Spleen (tissue), 11 donors: ENCODE results near the gene FSTL1. TPM values are rescaled to one million over a fixed set of nuclear protein-coding genes. Genes with fewer than 3 reads are reported as not detected.

Experiments used
- DNase-seq: peaks from one replicate; pipeline ENCODE4 v3.0.0-alpha.2; 2020
- H3K27ac ChIP-seq, 8 donors: fragments of 200-600 bp; sonication (generic) in 7 of 8; 1 replicate in 4 of 8; 2 replicates in 4 of 8; pipeline versions ENCODE4 v1.5.0 to v1.8.0; 2016 to 2021; ENCODE audit warnings: inconsistent platforms in 4 of 8, mild to moderate bottlenecking in 4 of 8, moderate library complexity in 1 of 8
- H3K27me3 ChIP-seq, 7 donors: fragments of 200-600 bp; sonication (generic) in 6 of 7; replicated peaks in 1 of 7; 1 replicate in 4 of 7; 2 replicates in 3 of 7; pipeline versions ENCODE4 v1.5.0 to v1.8.0; 2016 to 2021; ENCODE audit warnings: inconsistent platforms in 3 of 7, mild to moderate bottlenecking in 1 of 7
- H3K36me3 ChIP-seq, 6 donors: fragments of 200-600 bp; sonication (generic) in 5 of 6; 1 replicate in 4 of 6; 2 replicates in 2 of 6; pipeline versions ENCODE4 v1.5.0 to v1.8.0; 2016 to 2021; ENCODE audit warnings: inconsistent platforms in 2 of 6
- H3K4me1 ChIP-seq, 6 donors: fragments of 200-600 bp; sonication (generic) in 5 of 6; 1 replicate in 3 of 6; 2 replicates in 3 of 6; pipeline versions ENCODE4 v1.5.0 to v1.8.0; 2016 to 2021; ENCODE audit warnings: inconsistent platforms in 3 of 6
- H3K4me3 ChIP-seq, 8 donors: fragments of 200-600 bp; sonication (generic) in 7 of 8; 1 replicate in 4 of 8; 2 replicates in 4 of 8; pipeline versions ENCODE4 v1.5.0 to v1.8.0; 2016 to 2021; ENCODE audit warnings: inconsistent platforms in 4 of 8, mild to moderate bottlenecking in 4 of 8, moderate library complexity in 2 of 8
- H3K9me3 ChIP-seq, 8 donors: fragments of 200-600 bp; sonication (generic) in 7 of 8; 1 replicate in 4 of 8; 2 replicates in 4 of 8; pipeline versions ENCODE4 v1.5.0 to v1.8.0; 2016 to 2021; ENCODE audit warnings: inconsistent platforms in 4 of 8
- POLR2A ChIP-seq, 3 donors: fragments of 450-650 bp; IDR thresholded peaks; one replicate each; pipeline ENCODE4 v1.5.1; 2017; ENCODE audit warnings: antibody characterized with exemption in 3 of 3, mild to moderate bottlenecking in 1 of 3
- POLR2AphosphoS5 ChIP-seq, 3 donors: sonication (generic); formaldehyde crosslinking; IDR thresholded peaks; one replicate each; pipeline ENCODE4 v1.5.1; 2017; ENCODE audit warnings: antibody characterized with exemption in 3 of 3
- WGBS, 5 donors: extraction: QIAGEN DNeasy Blood & Tissue Kit in 3 of 5; methylation state at CpG; one replicate each; pipeline versions ENCODE4 v1.1.5 to v1.1.7; 2013 to 2018; 5-methylcytosine and 5-hydroxymethylcytosine counted together
- intact Hi-C: fragments of 100-400 bp; cut with DNase I; formaldehyde crosslinking; loops from one replicate; pipeline ENCODE4 v1.15.0; 2023; ENCODE audit warnings: low total_unique reads
- polyA plus RNA-seq, 3 donors: library from polyadenylated mRNA; stranded (reverse); fragments of 200-250 nt; gene quantifications; one replicate each; pipeline ENCODE4 v1.2.1, GENCODE V29; 2013
- total RNA-seq, 7 donors: library from RNA; depleted of rRNA in 3 of 7; stranded (reverse); fragments of >200 nt in 3 of 7; fragmentation: NEBNext Ultra II Directional in 4 of 7; extraction: Animal tissue kit (Norgen Biotek cat#: 25700) in 4 of 7; gene quantifications; one replicate each; pipeline versions ENCODE4 v1.1.0 to v1.2.1, GENCODE V29; 2016 to 2021
- TF ChIP-seq, protein P1 (sequence below), 11 experiments: fragments of 200-600 bp in 7 of 11; fragments of 450-650 bp in 4 of 11; sonication (generic) in 4 of 11; IDR thresholded peaks in 8 of 11; conservative IDR thresholded peaks in 3 of 11; 1 replicate in 7 of 11; 2 replicates in 4 of 11; pipeline versions ENCODE4 v1.4.0 to v1.8.0; 2016 to 2021; ENCODE audit warnings: antibody characterized with exemption in 11 of 11, inconsistent platforms in 4 of 11, mild to moderate bottlenecking in 1 of 11
- donor health status: healthy with polysubstance abuse.
- donor health status: DM: no; HTN: no; CAD: no; lungs with moderate emphysema.
- donor health status: DM: no; HTN: no; CAD: no.
- donor health status: Bipolar disorder and iron deficiency.
- donor health status: healthy.
- donor health status: DM: no; HTN: no; CAD: no.
- donor health status: DM: yes; HTN: yes; CAD: no.

FSTL1 gene
- total and polyA plus RNA-seq, 10 donors: 6.7 to 228 (median 99.3) TPM

DNA sequence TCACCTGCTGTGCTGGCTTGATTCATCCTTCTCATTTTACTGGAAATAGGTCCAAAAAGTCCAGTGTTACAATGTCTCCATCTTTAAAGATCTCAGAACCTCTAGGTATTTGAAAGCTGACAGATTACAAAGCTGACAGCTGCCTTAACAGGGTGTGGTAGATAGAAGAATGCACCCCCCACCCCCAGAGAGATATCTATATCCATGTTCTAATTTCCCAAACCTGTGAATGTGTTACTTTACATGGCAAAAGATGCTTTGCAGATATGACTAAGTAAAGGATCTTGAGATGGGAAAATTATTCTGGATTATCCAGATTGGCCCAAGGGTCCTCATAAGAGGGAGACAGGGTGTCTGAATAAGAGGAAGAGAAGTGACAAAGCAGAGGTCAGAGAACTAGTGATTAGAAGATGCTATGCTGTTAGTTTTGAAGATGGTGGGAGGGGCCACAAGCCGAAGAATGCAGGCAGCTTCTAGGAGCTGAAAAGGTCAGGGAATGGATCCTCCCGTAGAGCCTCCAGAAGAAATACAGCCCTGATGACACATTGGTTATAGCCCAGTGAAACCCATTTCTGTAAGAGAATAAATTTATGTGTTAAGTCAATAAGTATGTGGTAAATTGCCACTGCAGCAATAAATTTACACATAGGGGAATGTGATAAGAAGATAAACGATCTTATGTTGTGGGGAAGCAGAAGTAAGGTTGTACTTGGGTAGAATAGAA is 21.5 kb upstream of the FSTL1 start:
- no peaks in the 10 kb centered on the region for H3K4me1 ChIP-seq
- H3K36me3 ChIP-seq: no peaks in the 10 kb centered on the region
- no peak overlapping the region for H3K4me3 ChIP-seq
- intact Hi-C loops: no loop called here
- peaks cover 0 to 7% (median 0%) of the 10 kb centered on the region in 7 donors for H3K27me3 ChIP-seq
- TF ChIP-seq POLR2A (IDR thresholded peaks at IDR 0.05) (no peak), POLR2AphosphoS5 (IDR thresholded peaks at IDR 0.05) (no peak)
- TF ChIP-seq, protein P1, sequence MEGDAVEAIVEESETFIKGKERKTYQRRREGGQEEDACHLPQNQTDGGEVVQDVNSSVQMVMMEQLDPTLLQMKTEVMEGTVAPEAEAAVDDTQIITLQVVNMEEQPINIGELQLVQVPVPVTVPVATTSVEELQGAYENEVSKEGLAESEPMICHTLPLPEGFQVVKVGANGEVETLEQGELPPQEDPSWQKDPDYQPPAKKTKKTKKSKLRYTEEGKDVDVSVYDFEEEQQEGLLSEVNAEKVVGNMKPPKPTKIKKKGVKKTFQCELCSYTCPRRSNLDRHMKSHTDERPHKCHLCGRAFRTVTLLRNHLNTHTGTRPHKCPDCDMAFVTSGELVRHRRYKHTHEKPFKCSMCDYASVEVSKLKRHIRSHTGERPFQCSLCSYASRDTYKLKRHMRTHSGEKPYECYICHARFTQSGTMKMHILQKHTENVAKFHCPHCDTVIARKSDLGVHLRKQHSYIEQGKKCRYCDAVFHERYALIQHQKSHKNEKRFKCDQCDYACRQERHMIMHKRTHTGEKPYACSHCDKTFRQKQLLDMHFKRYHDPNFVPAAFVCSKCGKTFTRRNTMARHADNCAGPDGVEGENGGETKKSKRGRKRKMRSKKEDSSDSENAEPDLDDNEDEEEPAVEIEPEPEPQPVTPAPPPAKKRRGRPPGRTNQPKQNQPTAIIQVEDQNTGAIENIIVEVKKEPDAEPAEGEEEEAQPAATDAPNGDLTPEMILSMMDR (IDR thresholded peaks at IDR 0.05 in 8 of 11, conservative IDR thresholded peaks at IDR 0.05 in 3 of 11): no peak
- H3K9me3 ChIP-seq: no peaks in the 10 kb centered on the region
- WGBS, 5 donors: 74 to 91% (median 79%) methylated on average over 3 of the region's 3 CpGs
- DNase-seq: no peak
- H3K27ac ChIP-seq: no peak overlapping the region

GRCh38 chr3:120471643-120472042 is 20.9 kb upstream of the FSTL1 start:
- H3K36me3 ChIP-seq: no peaks in the 10 kb centered on the region
- no peak for DNase-seq
- 70 to 86% (median 80%) methylated on average over 3 of the region's 3 CpGs for WGBS, 5 donors
- peaks cover 0 to 7% (median 0%) of the 10 kb centered on the region in 7 donors for H3K27me3 ChIP-seq
- no peaks in the 10 kb centered on the region for H3K9me3 ChIP-seq
- no peak overlapping the region for H3K27ac ChIP-seq
- TF ChIP-seq POLR2A (IDR thresholded peaks at IDR 0.05) (no peak), POLR2AphosphoS5 (IDR thresholded peaks at IDR 0.05) (no peak)
- TF ChIP-seq, protein P1 (IDR thresholded peaks at IDR 0.05 in 8 of 11, conservative IDR thresholded peaks at IDR 0.05 in 3 of 11): no peak
- H3K4me3 ChIP-seq: no peak overlapping the region
- no peaks in the 10 kb centered on the region for H3K4me1 ChIP-seq
- intact Hi-C loops: no loop called here

- Histone ChIP-seq H3K4me3 (no peak overlapping the region), H3K9me3 (no peaks in the 10 kb centered on the region), H3K27me3 (peaks cover 0 to 7% (median 0%) of the 10 kb centered on the region in 7 donors), H3K36me3 (no peaks in the 10 kb centered on the region), H3K27ac (no peak overlapping the region), H3K4me1 (no peaks in the 10 kb centered on the region)
- intact Hi-C loops: no loop called here
- TF ChIP-seq POLR2AphosphoS5 (IDR thresholded peaks at IDR 0.05) (no peak), POLR2A (IDR thresholded peaks at IDR 0.05) (no peak)
- TF ChIP-seq, protein P1 (IDR thresholded peaks at IDR 0.05 in 8 of 11, conservative IDR thresholded peaks at IDR 0.05 in 3 of 11): no peak
- no peak for DNase-seq
- 30 to 79% (median 62%) methylated on average over 2 of the region's 2 CpGs for WGBS, 5 donors
These were observed 20.1 kb upstream of the FSTL1 start for GRCh38 chr3:120470870-120471269.

- no peaks in the 10 kb centered on the region for H3K4me1 ChIP-seq
- no peaks in the 10 kb centered on the region for H3K9me3 ChIP-seq
- no peak overlapping the region for H3K4me3 ChIP-seq
- H3K36me3 ChIP-seq: no peaks in the 10 kb centered on the region
- TF ChIP-seq POLR2A (IDR thresholded peaks at IDR 0.05) (no peak), POLR2AphosphoS5 (IDR thresholded peaks at IDR 0.05) (no peak)
- 58 to 84% (median 78%) methylated on average over 4 of the region's 4 CpGs for WGBS, 5 donors
- intact Hi-C loops: no loop called here
- DNase-seq: no peak
- peaks cover 0 to 7% (median 0%) of the 10 kb centered on the region in 7 donors for H3K27me3 ChIP-seq
- H3K27ac ChIP-seq: no peak overlapping the region
These were observed 19.1 kb upstream of the FSTL1 start for GRCh38 chr3:120469882-120470301.
